ENCODE data around the gene BCO2.
A peak's percentile ranks its signal among the peaks of the same experiment; 100 is the strongest.
"Not testable (repeated sequence)": the region's sequence is repeated elsewhere in the genome, so short reads cannot be mapped to it uniquely, and the experiment has no call there.

The BCO2 gene

DNA sequence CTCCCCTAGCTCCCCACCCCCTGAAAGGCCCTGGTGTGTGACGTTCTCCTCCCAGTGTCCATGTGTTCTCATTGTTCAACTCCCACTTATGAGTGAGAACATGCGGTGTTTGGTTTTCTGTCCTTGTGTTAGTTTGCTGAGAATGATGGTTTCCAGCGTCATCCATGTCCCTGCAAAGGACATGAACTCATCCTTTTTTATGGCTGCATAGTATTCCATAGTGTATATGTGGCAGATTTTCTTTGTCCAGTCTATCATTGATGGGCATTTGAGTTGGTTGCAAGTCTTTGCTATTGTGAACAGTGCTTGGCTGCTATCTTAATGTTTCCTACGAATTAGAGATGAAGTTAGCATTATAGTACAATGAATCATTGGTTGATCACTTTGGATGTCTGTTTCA is 23.8 kb downstream of the BCO2 start:
- H3K4me1 ChIP-seq (ENCODE audit: control insufficient read depth, insufficient read depth, low read length); H3K27ac ChIP-seq (ENCODE audit: extremely low read depth, low read depth, low read length); H3K36me3 ChIP-seq (ENCODE audit: control insufficient read depth in 2 of 2, insufficient read depth in 1 of 2, low read length in 2 of 2); H3K9me3 ChIP-seq (ENCODE audit: control insufficient read depth, insufficient read depth, low read depth, low read length); POLR2A ChIA-PET; H3K4me3 ChIP-seq (ENCODE audit: low read depth, low read length): not testable (repeated sequence)
- CTCF ChIA-PET: interaction anchor here (0.6 kb wide), 1 partner anchor 86 kb away, joined by 4 read pairs; no protein-coding TSS in a partner anchor
- TF ChIP-seq ZNF146 (tag by site-specific recombination; IDR thresholded peaks at IDR 0.05): peak; percentile 93

DNA sequence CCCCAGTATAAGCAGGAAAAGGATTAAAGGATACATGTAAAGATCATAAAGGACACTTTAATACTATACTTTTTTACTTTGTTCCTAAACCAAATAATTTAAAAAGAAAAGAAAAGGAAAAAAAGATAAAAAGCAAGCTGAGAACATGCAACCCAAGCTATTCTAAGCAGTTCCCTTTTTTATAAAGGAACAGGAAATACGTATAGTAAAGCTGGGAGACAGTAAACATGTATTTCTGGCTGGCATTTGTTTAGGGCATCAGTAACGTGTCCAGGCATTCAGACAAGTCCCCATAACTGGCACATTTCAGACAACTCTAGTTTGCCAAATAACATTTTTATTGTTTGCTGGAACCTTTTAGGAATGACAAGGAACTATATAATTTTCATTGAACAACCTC is 24.9 kb downstream of the BCO2 start:
- Histone ChIP-seq H3K4me1 (ENCODE audit: control insufficient read depth, insufficient read depth, low read length) (no peaks in the 10 kb centered on the region), H3K4me3 (ENCODE audit: low read depth, low read length) (no peak overlapping the region), H3K27ac (ENCODE audit: extremely low read depth, low read depth, low read length) (no peak overlapping the region), H3K36me3 (ENCODE audit: control insufficient read depth in 2 of 2, insufficient read depth in 1 of 2, low read length in 2 of 2) (no peaks in the 10 kb centered on the region), H3K9me3 (ENCODE audit: control insufficient read depth, insufficient read depth, low read depth, low read length) (no peaks in the 10 kb centered on the region)
- ChIA-PET CTCF (interaction anchor here (1.1 kb wide), 1 partner anchor 86 kb away, joined by 6 read pairs; no protein-coding TSS in a partner anchor), POLR2A (no interaction called here)
- TF ChIP-seq ZBTB17 (tag by site-specific recombination; IDR thresholded peaks at IDR 0.05): no peak
- TF ChIP-seq, protein P1, sequence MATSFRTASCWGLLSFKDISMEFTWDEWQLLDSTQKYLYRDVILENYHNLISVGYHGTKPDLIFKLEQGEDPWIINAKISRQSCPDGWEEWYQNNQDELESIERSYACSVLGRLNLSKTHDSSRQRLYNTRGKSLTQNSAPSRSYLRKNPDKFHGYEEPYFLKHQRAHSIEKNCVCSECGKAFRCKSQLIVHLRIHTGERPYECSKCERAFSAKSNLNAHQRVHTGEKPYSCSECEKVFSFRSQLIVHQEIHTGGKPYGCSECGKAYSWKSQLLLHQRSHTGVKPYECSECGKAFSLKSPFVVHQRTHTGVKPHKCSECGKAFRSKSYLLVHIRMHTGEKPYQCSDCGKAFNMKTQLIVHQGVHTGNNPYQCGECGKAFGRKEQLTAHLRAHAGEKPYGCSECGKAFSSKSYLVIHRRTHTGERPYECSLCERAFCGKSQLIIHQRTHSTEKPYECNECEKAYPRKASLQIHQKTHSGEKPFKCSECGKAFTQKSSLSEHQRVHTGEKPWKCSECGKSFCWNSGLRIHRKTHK (tag by site-specific recombination; IDR thresholded peaks at IDR 0.05): no peak
- no peak for TF ChIP-seq ZFP37 (tag by site-specific recombination; IDR thresholded peaks at IDR 0.05)
- no peak for TF ChIP-seq HOXC10 (CRISPR knock-in tag; IDR thresholded peaks at IDR 0.05)
- no peak for TF ChIP-seq ZNF521 (tag by site-specific recombination; IDR thresholded peaks at IDR 0.05)
- TF ChIP-seq, protein P2, sequence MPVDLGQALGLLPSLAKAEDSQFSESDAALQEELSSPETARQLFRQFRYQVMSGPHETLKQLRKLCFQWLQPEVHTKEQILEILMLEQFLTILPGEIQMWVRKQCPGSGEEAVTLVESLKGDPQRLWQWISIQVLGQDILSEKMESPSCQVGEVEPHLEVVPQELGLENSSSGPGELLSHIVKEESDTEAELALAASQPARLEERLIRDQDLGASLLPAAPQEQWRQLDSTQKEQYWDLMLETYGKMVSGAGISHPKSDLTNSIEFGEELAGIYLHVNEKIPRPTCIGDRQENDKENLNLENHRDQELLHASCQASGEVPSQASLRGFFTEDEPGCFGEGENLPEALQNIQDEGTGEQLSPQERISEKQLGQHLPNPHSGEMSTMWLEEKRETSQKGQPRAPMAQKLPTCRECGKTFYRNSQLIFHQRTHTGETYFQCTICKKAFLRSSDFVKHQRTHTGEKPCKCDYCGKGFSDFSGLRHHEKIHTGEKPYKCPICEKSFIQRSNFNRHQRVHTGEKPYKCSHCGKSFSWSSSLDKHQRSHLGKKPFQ (tag by site-specific recombination; IDR thresholded peaks at IDR 0.05): no peak
- TF ChIP-seq KLF7 (tag by site-specific recombination; IDR thresholded peaks at IDR 0.05; ENCODE audit: borderline replicate concordance): no peak
- TF ChIP-seq MYNN (tag by site-specific recombination; IDR thresholded peaks at IDR 0.05; ENCODE audit: borderline replicate concordance): no peak

DNA sequence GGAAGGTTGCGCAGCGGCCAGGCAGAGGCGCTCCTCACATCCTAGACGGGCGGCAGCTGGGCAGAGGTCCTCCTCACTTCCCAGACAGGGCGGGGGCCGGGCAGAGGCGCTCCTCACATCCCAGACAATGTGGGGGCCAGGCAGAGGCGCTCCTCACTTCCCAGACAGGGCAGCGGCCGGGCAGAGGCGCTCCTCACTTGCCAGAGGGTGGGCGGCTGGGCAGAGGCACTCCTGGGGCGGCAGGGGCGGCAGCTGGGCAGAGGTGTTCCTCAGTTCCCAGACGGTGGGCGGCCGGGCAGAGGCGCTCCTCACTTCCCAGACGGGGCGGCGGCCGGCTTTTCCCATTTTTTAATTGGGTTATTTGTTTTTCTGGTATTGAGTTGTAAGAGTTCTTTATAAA is 30.8 kb downstream of the BCO2 start:
- ChIA-PET CTCF (interaction anchor here (2.1 kb wide), 1 partner anchor 74 kb away, joined by 6 read pairs; no protein-coding TSS in a partner anchor), POLR2A (no interaction called here)
- no peaks in the 10 kb centered on the region for H3K9me3 ChIP-seq (ENCODE audit: control insufficient read depth, insufficient read depth, low read depth, low read length)
- no peak overlapping the region for H3K27ac ChIP-seq (ENCODE audit: extremely low read depth, low read depth, low read length)
- H3K4me3 ChIP-seq (ENCODE audit: low read depth, low read length): no peak overlapping the region
- H3K4me1 ChIP-seq (ENCODE audit: control insufficient read depth, insufficient read depth, low read length): no peaks in the 10 kb centered on the region
- H3K36me3 ChIP-seq (ENCODE audit: control insufficient read depth in 2 of 2, insufficient read depth in 1 of 2, low read length in 2 of 2): no peaks in the 10 kb centered on the region
- TF ChIP-seq ZNF501 (tag by site-specific recombination; IDR thresholded peaks at IDR 0.05) (no peak), ZNF521 (tag by site-specific recombination; IDR thresholded peaks at IDR 0.05) (no peak), ZNF157 (tag by site-specific recombination; IDR thresholded peaks at IDR 0.05) (no peak), ZNF561 (tag by site-specific recombination; IDR thresholded peaks at IDR 0.05; ENCODE audit: borderline replicate concordance) (no peak), KLF8 (tag by site-specific recombination; IDR thresholded peaks at IDR 0.05) (no peak), ZNF785 (tag by site-specific recombination; IDR thresholded peaks at IDR 0.05) (no peak)
- TF ChIP-seq, protein P2 (tag by site-specific recombination; IDR thresholded peaks at IDR 0.05): no peak
- TF ChIP-seq, protein P3, sequence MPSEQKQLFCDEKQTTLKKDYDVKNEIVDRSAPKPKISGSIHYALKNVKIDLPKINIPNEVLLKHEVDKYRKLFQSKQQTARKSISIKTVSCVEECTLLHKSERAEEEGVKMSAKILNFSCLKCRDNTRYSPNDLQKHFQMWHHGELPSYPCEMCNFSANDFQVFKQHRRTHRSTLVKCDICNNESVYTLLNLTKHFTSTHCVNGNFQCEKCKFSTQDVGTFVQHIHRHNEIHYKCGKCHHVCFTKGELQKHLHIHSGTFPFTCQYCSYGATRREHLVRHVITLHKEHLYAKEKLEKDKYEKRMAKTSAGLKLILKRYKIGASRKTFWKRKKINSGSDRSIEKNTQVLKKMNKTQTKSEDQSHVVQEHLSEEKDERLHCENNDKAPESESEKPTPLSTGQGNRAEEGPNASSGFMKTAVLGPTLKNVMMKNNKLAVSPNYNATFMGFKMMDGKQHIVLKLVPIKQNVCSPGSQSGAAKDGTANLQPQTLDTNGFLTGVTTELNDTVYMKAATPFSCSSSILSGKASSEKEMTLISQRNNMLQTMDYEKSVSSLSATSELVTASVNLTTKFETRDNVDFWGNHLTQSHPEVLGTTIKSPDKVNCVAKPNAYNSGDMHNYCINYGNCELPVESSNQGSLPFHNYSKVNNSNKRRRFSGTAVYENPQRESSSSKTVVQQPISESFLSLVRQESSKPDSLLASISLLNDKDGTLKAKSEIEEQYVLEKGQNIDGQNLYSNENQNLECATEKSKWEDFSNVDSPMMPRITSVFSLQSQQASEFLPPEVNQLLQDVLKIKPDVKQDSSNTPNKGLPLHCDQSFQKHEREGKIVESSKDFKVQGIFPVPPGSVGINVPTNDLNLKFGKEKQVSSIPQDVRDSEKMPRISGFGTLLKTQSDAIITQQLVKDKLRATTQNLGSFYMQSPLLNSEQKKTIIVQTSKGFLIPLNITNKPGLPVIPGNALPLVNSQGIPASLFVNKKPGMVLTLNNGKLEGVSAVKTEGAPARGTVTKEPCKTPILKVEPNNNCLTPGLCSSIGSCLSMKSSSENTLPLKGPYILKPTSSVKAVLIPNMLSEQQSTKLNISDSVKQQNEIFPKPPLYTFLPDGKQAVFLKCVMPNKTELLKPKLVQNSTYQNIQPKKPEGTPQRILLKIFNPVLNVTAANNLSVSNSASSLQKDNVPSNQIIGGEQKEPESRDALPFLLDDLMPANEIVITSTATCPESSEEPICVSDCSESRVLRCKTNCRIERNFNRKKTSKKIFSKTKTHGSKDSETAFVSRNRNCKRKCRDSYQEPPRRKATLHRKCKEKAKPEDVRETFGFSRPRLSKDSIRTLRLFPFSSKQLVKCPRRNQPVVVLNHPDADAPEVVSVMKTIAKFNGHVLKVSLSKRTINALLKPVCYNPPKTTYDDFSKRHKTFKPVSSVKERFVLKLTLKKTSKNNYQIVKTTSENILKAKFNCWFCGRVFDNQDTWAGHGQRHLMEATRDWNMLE (tag by site-specific recombination; conservative IDR thresholded peaks at IDR 0.05; ENCODE audit: low read depth): no peak
- TF ChIP-seq, protein P4, sequence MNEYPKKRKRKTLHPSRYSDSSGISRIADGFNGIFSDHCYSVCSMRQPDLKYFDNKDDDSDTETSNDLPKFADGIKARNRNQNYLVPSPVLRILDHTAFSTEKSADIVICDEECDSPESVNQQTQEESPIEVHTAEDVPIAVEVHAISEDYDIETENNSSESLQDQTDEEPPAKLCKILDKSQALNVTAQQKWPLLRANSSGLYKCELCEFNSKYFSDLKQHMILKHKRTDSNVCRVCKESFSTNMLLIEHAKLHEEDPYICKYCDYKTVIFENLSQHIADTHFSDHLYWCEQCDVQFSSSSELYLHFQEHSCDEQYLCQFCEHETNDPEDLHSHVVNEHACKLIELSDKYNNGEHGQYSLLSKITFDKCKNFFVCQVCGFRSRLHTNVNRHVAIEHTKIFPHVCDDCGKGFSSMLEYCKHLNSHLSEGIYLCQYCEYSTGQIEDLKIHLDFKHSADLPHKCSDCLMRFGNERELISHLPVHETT (tag by site-specific recombination; IDR thresholded peaks at IDR 0.05): no peak
- TF ChIP-seq, protein P5, sequence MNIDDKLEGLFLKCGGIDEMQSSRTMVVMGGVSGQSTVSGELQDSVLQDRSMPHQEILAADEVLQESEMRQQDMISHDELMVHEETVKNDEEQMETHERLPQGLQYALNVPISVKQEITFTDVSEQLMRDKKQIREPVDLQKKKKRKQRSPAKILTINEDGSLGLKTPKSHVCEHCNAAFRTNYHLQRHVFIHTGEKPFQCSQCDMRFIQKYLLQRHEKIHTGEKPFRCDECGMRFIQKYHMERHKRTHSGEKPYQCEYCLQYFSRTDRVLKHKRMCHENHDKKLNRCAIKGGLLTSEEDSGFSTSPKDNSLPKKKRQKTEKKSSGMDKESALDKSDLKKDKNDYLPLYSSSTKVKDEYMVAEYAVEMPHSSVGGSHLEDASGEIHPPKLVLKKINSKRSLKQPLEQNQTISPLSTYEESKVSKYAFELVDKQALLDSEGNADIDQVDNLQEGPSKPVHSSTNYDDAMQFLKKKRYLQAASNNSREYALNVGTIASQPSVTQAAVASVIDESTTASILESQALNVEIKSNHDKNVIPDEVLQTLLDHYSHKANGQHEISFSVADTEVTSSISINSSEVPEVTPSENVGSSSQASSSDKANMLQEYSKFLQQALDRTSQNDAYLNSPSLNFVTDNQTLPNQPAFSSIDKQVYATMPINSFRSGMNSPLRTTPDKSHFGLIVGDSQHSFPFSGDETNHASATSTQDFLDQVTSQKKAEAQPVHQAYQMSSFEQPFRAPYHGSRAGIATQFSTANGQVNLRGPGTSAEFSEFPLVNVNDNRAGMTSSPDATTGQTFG (tag by site-specific recombination; IDR thresholded peaks at IDR 0.05; ENCODE audit: borderline replicate concordance): no peak
